Fibroblast of villous mesenchyme (primary cell): ENCODE data around the gene SOS2. TPM values are rescaled to one million over a fixed set of nuclear protein-coding genes. Genes with fewer than 3 reads are reported as not detected.
"Not testable (repeated sequence)": the region's sequence is repeated elsewhere in the genome, so short reads cannot be mapped to it uniquely, and the experiment has no call there.

Experiments used
- DNase-seq: peaks from one replicate; pipeline ENCODE4 v3.0.0-alpha.2; 2010; ENCODE audit warnings: low read depth
- H3K4me3 ChIP-seq: 2 replicates; pipeline ENCODE4 v1.5.1; 2011; ENCODE audit warnings: low read depth, mild to moderate bottlenecking, low read length
- total RNA-seq: library from RNA; depleted of rRNA; stranded (reverse); fragments of >200 nt; gene quantifications from 2 replicates; pipeline ENCODE4 v1.2.3, GENCODE V29; 2012
- TF ChIP-seq, protein P1 (sequence below): IDR thresholded peaks from 2 replicates; pipeline ENCODE4 v1.5.1; 2012; ENCODE audit warnings: low read depth, mild to moderate bottlenecking, low read length; ENCODE audit not compliant: insufficient read depth

The SOS2 gene
- total RNA-seq, 1 donor, result 27.2 TPM

DNA sequence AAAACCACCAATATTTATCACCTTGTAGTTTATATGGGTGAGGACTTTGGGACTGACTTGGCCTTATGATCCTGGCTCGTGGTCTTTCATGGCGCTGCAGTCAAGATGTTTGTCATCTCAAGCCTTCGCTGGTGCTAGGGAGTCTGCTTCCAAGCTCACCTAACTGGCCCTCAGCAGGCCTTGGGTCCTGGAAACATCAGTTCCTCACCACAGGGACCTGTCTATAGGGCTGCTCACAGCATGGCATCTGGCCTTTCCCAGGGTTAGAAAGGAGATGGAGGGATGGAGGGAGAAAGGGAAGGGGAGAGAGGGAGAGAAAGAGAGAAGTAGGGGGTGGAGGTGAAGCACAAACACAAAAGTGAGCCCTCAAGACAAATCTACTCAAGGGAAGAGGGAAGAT lies 146.7 kb downstream of the SOS2 start:
- no peak for DNase-seq
- no peak overlapping the region for H3K4me3 ChIP-seq
- TF ChIP-seq, protein P1, sequence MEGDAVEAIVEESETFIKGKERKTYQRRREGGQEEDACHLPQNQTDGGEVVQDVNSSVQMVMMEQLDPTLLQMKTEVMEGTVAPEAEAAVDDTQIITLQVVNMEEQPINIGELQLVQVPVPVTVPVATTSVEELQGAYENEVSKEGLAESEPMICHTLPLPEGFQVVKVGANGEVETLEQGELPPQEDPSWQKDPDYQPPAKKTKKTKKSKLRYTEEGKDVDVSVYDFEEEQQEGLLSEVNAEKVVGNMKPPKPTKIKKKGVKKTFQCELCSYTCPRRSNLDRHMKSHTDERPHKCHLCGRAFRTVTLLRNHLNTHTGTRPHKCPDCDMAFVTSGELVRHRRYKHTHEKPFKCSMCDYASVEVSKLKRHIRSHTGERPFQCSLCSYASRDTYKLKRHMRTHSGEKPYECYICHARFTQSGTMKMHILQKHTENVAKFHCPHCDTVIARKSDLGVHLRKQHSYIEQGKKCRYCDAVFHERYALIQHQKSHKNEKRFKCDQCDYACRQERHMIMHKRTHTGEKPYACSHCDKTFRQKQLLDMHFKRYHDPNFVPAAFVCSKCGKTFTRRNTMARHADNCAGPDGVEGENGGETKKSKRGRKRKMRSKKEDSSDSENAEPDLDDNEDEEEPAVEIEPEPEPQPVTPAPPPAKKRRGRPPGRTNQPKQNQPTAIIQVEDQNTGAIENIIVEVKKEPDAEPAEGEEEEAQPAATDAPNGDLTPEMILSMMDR, result no peak

DNA sequence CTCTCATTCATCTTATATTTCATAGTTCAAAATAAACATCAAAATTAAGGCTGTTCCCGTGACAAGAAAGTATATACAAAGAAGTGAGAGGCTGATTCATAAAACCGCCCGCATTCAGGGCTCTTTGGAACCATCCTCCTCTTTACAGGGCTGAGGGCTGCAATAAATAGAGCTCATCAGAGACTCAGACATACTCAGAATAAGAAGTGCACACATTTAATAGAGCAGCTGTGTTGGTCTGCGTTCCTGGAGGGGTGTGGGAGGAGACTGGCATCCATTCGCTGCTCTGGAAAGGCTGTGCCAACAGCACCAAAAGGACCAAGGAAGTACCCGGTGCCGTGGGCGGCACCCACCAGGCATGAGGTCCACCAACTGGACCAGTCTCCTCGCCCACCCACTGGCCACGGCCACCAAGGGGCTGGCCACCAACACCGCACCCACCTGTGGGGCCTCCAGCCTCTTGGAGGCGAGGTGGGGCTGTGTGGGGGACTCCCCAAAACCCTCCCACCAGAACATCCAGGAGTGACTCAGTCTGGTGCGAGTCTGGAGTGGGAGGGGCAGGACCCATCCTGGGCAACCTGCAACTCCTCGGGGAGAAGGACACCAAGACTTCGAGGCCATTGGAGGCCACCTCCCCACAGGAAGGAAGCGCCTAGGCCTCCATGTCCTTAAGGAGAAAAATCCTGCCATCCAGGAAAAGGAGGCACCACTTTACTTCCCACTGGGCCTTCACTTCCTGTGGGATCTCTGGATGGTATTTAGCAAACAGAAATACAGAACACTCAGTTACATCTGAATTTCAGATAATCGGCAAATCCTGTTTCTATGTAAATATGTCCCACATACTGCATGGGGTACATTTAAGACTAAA lies 147.7 kb downstream of the SOS2 start:
- DNase-seq, result no peak
- H3K4me3 ChIP-seq, result no peak overlapping the region
- TF ChIP-seq, protein P1, result no peak

DNA sequence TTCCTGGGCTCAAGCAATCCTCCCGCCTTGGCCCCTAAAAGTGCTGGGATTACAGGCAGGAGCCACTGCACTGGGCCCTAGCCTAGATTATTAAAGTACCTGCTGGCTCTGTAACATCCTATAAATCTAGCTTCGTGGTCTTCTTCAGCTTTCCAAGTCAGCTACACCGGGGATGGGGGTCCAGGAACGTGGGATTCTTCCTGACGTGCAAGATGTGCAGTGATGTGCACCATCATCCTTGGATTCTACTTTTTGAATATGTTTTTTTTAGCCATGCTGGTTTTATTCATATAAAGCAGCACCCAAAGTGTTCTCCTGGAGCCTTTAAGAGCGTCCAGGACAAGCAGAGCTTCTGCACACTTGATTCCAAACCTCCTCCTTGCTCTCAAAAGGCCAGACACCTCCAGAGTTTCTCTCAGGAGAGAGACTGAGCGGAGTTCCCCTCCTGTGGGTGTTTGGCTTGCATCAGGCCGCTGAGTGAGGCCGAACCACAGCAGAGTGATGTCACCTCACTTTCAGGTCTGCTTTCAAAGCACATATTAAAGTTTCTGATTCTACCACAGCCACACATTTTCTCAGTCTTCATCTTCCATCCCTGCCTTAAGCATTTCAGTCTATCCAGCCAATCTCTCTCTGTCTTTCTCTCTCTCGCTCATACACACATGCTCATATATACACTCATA lies 148.5 kb downstream of the SOS2 start:
- no peak for DNase-seq
- TF ChIP-seq, protein P1, result no peak
- H3K4me3 ChIP-seq, result no peak overlapping the region

DNA sequence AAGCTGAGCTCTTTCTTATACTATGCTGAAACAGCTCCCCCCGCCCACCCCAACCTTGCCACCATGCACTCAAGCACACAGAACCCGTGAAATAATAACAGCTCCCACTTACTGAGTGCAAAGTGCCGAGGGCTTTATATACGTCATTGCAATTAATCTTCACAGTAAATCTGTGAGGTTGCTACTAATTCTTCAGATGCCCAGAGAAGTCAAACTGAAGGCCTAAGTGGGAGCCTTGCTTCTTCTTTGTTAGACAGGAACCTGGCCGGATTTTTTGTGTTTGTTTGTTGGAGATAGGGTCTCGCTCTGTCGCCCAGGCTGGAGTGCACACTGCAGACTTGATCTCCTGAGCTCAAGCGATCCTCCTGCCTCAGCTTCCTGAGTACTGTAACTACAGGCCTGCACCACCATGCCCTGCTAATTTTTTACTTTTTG lies 149.1 kb downstream of the SOS2 start:
- no peak overlapping the region for H3K4me3 ChIP-seq
- DNase-seq, result no peak
- TF ChIP-seq, protein P1, result no peak

DNA sequence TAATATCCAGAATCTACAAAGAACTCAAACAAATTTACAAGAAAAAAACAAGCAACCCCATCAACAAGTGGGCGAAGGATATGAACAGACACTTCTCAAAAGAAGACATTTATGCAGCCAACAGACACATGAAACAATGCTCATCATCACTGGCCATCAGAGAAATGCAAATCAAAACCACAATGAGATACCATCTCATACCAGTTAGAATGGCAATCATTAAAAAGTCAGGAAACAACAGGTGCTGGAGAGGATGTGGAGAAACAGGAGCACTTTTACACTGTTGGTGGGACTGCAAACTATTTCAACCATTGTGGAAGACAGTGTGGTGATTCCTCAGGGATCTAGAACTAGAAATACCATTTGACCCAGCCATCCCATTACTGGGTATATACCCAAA lies 152.3 kb downstream of the SOS2 start:
- H3K4me3 ChIP-seq, result not testable (repeated sequence)

DNA sequence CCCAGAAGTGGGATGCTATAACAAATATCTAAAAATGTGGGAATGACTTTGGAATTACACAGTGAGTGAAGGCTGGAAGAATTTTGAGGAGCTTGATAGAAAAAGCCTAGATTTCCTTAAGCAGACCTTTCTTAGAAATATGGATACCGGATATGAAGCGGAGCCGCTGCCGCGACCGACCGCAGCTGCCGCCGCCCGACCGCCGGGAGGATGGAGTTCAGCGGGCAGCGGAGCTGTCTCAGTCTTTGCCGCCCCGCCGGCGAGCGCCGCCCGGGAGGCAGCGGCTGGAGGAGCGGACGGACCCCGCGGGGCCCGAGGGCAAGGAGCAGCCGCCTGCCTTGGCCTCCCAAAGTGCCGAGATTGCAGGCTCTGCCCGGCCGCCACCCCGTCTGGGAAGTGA lies 157.7 kb downstream of the SOS2 start:
- not testable (repeated sequence) for H3K4me3 ChIP-seq, DNase-seq

More for the DNA sequence above, 152.3 kb downstream of the SOS2 start:
- DNase-seq, result not testable (repeated sequence)

DNA sequence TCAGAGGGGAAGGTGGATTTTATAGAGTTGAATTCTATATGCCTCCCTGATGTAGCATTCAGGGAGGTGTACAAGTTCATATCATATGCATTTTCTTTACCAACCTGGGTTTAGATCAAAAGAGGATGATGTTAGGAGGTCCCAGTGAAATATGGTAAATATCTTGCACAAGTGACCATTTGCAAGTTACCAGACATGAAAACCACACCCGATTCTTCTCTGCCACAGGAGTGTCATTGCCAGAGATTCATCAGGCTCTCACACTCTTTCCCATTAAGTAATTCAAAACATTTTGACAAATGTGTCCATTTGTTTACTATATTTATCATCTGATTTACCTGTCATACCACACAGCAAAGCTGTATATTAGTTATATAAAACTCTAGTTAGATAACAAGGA lies 159.0 kb downstream of the SOS2 start:
- TF ChIP-seq, protein P1, result no peak
- H3K4me3 ChIP-seq, result no peak overlapping the region
- no peak for DNase-seq
